HepG2 (cell line): Measurements from ENCODE around the gene SNRPD1. TPM values are rescaled to one million over a fixed set of nuclear protein-coding genes. Genes with fewer than 3 reads are reported as not detected.

Experiments used
- CENPT ChIP-seq: sonication (generic); formaldehyde crosslinking; IDR thresholded peaks from 2 replicates; pipeline ENCODE4 v1.8.0; 2022; ENCODE audit warnings: low read depth, mild to moderate bottlenecking, moderate library complexity, missing genetic modification reagents
- DNMT1 ChIP-seq: sonication (generic); formaldehyde crosslinking; IDR thresholded peaks from 2 replicates; pipeline ENCODE4 v1.5.1; 2020; ENCODE audit warnings: mild to moderate bottlenecking, missing genetic modification reagents
- GZF1 ChIP-seq: sonication (generic); formaldehyde crosslinking; IDR thresholded peaks from 2 replicates; pipeline ENCODE4 v1.5.1; 2020; ENCODE audit warnings: mild to moderate bottlenecking, missing genetic modification reagents
- HDAC1 ChIP-seq: sonication (generic); formaldehyde crosslinking; IDR thresholded peaks from 2 replicates; pipeline ENCODE4 v1.5.1; 2020; ENCODE audit warnings: mild to moderate bottlenecking, missing genetic modification reagents
- HNRNPK ChIP-seq: fragments of 200-400 bp; formaldehyde crosslinking; IDR thresholded peaks from 2 replicates; pipeline ENCODE4 v1.6.1; 2018; ENCODE audit warnings: low read length, low read depth, moderate library complexity, mild to moderate bottlenecking; ENCODE audit not compliant: poor library complexity, severe bottlenecking
- HOXA3 ChIP-seq: sonication (generic); formaldehyde crosslinking; IDR thresholded peaks from 2 replicates; pipeline ENCODE4 v1.5.0; 2020; ENCODE audit warnings: missing genetic modification reagents
- KDM4B ChIP-seq: sonication (generic); formaldehyde crosslinking; IDR thresholded peaks from 2 replicates; pipeline ENCODE4 v1.4.0; 2020; ENCODE audit warnings: missing genetic modification reagents
- KDM6A ChIP-seq: IDR thresholded peaks from 2 replicates; pipeline ENCODE4 v1.6.1; 2016; ENCODE audit warnings: low read depth
- NONO ChIP-seq, 2 experiments: fragments of 450-650 bp in 1 of 2; sonication (generic) in 1 of 2; formaldehyde crosslinking in 1 of 2; IDR thresholded peaks in 1 of 2; conservative IDR thresholded peaks in 1 of 2; 2 replicates each; pipeline versions ENCODE4 v1.6.1 to v1.8.0; 2017 to 2022; ENCODE audit warnings: mild to moderate bottlenecking in 1 of 2, missing genetic modification reagents in 1 of 2, moderate library complexity in 1 of 2
- STAG1 ChIP-seq: sonication (generic); formaldehyde crosslinking; IDR thresholded peaks from 2 replicates; pipeline ENCODE4 v1.4.0; 2020; ENCODE audit warnings: missing genetic modification reagents
- SYNCRIP ChIP-seq: fragments of 200-400 bp; formaldehyde crosslinking; IDR thresholded peaks from 2 replicates; pipeline ENCODE4 v1.6.1; 2018; ENCODE audit warnings: mild to moderate bottlenecking, low read depth, low read length; ENCODE audit not compliant: insufficient read depth
- TGIF2 ChIP-seq: IDR thresholded peaks from 2 replicates; pipeline ENCODE4 v1.6.1; 2016; ENCODE audit warnings: control low read depth, missing compliant biosample characterization
- ZMYM3 ChIP-seq: sonication (generic); formaldehyde crosslinking; IDR thresholded peaks from 2 replicates; pipeline ENCODE4 v1.5.1; 2020; ENCODE audit warnings: mild to moderate bottlenecking, missing genetic modification reagents
- ZNF10 ChIP-seq: sonication (generic); formaldehyde crosslinking; IDR thresholded peaks from 2 replicates; pipeline ENCODE4 v1.4.0; 2020; ENCODE audit warnings: mild to moderate bottlenecking, low read depth, missing genetic modification reagents, borderline replicate concordance
- ZNF12 ChIP-seq: sonication (generic); formaldehyde crosslinking; IDR thresholded peaks from 2 replicates; pipeline ENCODE4 v1.5.0; 2020; ENCODE audit warnings: missing genetic modification reagents
- ZNF207 ChIP-seq: fragments of 450-650 bp; IDR thresholded peaks from 2 replicates; pipeline ENCODE4 v1.6.1; 2016; ENCODE audit warnings: antibody characterized with exemption, borderline replicate concordance
- ZNF530 ChIP-seq: sonication (generic); formaldehyde crosslinking; IDR thresholded peaks from 2 replicates; pipeline ENCODE4 v1.5.0; 2020; ENCODE audit warnings: low read depth, mild to moderate bottlenecking, missing genetic modification reagents
- ZNF543 ChIP-seq: sonication (generic); formaldehyde crosslinking; IDR thresholded peaks from 2 replicates; pipeline ENCODE4 v1.4.0; 2020; ENCODE audit warnings: mild to moderate bottlenecking, missing genetic modification reagents
- ZNF878 ChIP-seq: sonication (generic); formaldehyde crosslinking; IDR thresholded peaks from 2 replicates; pipeline ENCODE4 v1.8.1; 2023; ENCODE audit warnings: mild to moderate bottlenecking, missing genetic modification reagents, moderate library complexity
- polyA plus RNA-seq, 8 experiments: library from polyadenylated mRNA; depleted of rRNA in 3 of 8; stranded (reverse) in 7 of 8; unstranded in 1 of 8; fragments of >200 nt; fragmentation: Illumina TruSeq in 4 of 8; extraction: Trizol in 4 of 8; gene quantifications; 2 replicates each; pipeline versions ENCODE4 v1.2.1 to v1.2.3, GENCODE V29; 2011 to 2016; ENCODE audit warnings: low read depth in 4 of 8, missing spikeins in 1 of 8, mixed read lengths in 1 of 8; ENCODE audit not compliant: insufficient read depth in 1 of 8
- total RNA-seq, 5 experiments: library from RNA; depleted of rRNA; stranded (reverse); fragments of >200 nt; fragmentation: Illumina TruSeq; extraction: Trizol; gene quantifications; 2 replicates each; pipeline ENCODE4 v1.2.3, GENCODE V29; 2016; ENCODE audit warnings: low read depth in 1 of 5
- TF ChIP-seq, protein P1 (sequence below): sonication (generic); formaldehyde crosslinking; IDR thresholded peaks from 2 replicates; pipeline ENCODE4 v1.8.1; 2023; ENCODE audit warnings: mild to moderate bottlenecking, missing genetic modification reagents
- TF ChIP-seq, protein P2 (sequence below): sonication (generic); formaldehyde crosslinking; IDR thresholded peaks from 2 replicates; pipeline ENCODE4 v1.4.0; 2020; ENCODE audit warnings: missing genetic modification reagents
- TF ChIP-seq, protein P3 (sequence below): sonication (generic); formaldehyde crosslinking; IDR thresholded peaks from 2 replicates; pipeline ENCODE4 v1.5.0; 2020; ENCODE audit warnings: missing genetic modification reagents
- TF ChIP-seq, protein P4 (sequence below): sonication (generic); formaldehyde crosslinking; conservative IDR thresholded peaks from 2 replicates; pipeline ENCODE4 v1.8.0; 2022; ENCODE audit warnings: low read depth, missing genetic modification reagents

The SNRPD1 gene
- total and polyA plus RNA-seq, 2 of the 13 experiments (the other 11 are each of a cell fraction or from before 2014, with no cell fraction given) = 22.7 to 275 TPM

DNA sequence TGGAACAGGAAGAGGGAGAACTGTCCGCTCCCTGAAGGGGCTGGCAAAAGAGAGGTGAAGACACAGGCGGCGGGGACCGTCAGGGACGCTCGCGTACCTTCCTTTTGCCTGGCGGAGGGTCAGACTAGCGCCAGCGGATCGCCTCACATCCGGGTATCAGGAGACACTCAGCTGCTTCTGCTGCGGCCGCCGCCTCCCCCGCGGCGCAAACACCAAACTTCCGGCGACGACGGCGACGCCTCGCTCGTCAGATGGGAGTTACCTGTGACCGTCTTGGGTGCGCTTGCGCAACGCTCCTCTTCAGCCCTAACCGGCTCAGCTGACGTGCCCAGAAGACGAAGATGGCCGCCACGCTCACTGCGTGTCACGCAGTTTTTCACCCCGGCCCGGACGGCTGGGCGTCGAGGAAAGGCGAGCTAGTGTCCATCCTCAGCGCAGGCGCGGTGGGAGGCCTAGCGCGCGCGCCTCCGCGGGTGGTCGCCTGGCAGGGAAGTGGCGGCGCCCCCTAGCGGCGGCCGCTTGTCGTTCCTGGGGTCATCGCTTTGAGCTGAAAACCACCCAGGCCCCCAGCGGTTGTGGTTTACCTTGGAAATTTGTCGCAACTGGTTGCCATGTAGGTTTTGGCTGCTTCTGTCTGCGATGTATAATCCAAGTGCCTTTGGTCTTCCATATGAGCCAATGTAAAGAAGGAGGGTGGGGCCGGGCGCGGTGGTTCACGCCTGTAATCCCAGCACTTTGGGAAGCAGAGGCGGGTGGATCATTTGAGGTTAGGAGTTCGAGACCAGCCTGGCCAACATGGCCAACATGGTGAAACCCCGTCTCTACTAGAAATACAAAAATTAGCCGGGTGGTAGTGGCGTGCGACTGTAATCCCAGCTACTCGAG, 11.3 kb upstream of the SNRPD1 start, which contains the start of gene ESCO1 (continued):
- TF ChIP-seq GZF1 (CRISPR knock-in tag) (peak; percentile 79), HNRNPK (no peak), KDM4B (CRISPR knock-in tag) (peak; percentile 80; the same call in 1 of the 2 replicates), HOXA3 (CRISPR knock-in tag) (peak; percentile 99), DNMT1 (CRISPR knock-in tag) (peak; percentile 87), STAG1 (CRISPR knock-in tag) (peak; percentile 68), KDM6A (CRISPR knock-in tag) (peak; percentile 21; the same call in 1 of the 2 replicates), ZNF12 (CRISPR knock-in tag) (peak; percentile 50; the same call in 1 of the 2 replicates), TGIF2 (CRISPR knock-in tag) (peak; percentile 85), NONO (IDR thresholded peaks at IDR 0.05) (no peak), NONO (CRISPR knock-in tag; conservative IDR thresholded peaks at IDR 0.05) (peak; percentile 98), ZNF878 (CRISPR knock-in tag) (peak; percentile 98), CENPT (peak; percentile 89; the same call in 1 of the 2 replicates), ZNF10 (CRISPR knock-in tag) (no peak), ZNF530 (CRISPR knock-in tag) (no peak), HDAC1 (CRISPR knock-in tag) (peak; percentile 90), ZNF543 (CRISPR knock-in tag) (peak; percentile 68; the same call in 1 of the 2 replicates), SYNCRIP (no peak), ZNF207 (no peak), ZMYM3 (peak; percentile 62; the same call in 1 of the 2 replicates)
- TF ChIP-seq, protein P1, sequence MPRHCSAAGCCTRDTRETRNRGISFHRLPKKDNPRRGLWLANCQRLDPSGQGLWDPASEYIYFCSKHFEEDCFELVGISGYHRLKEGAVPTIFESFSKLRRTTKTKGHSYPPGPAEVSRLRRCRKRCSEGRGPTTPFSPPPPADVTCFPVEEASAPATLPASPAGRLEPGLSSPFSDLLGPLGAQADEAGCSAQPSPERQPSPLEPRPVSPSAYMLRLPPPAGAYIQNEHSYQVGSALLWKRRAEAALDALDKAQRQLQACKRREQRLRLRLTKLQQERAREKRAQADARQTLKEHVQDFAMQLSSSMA (CRISPR knock-in tag) = no peak
- TF ChIP-seq, protein P2, sequence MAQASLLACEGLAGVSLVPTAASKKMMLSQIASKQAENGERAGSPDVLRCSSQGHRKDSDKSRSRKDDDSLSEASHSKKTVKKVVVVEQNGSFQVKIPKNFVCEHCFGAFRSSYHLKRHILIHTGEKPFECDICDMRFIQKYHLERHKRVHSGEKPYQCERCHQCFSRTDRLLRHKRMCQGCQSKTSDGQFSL (CRISPR knock-in tag) = no peak
- TF ChIP-seq, protein P3, sequence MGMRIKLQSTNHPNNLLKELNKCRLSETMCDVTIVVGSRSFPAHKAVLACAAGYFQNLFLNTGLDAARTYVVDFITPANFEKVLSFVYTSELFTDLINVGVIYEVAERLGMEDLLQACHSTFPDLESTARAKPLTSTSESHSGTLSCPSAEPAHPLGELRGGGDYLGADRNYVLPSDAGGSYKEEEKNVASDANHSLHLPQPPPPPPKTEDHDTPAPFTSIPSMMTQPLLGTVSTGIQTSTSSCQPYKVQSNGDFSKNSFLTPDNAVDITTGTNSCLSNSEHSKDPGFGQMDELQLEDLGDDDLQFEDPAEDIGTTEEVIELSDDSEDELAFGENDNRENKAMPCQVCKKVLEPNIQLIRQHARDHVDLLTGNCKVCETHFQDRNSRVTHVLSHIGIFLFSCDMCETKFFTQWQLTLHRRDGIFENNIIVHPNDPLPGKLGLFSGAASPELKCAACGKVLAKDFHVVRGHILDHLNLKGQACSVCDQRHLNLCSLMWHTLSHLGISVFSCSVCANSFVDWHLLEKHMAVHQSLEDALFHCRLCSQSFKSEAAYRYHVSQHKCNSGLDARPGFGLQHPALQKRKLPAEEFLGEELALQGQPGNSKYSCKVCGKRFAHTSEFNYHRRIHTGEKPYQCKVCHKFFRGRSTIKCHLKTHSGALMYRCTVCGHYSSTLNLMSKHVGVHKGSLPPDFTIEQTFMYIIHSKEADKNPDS (CRISPR knock-in tag) = no peak
- TF ChIP-seq, protein P4, sequence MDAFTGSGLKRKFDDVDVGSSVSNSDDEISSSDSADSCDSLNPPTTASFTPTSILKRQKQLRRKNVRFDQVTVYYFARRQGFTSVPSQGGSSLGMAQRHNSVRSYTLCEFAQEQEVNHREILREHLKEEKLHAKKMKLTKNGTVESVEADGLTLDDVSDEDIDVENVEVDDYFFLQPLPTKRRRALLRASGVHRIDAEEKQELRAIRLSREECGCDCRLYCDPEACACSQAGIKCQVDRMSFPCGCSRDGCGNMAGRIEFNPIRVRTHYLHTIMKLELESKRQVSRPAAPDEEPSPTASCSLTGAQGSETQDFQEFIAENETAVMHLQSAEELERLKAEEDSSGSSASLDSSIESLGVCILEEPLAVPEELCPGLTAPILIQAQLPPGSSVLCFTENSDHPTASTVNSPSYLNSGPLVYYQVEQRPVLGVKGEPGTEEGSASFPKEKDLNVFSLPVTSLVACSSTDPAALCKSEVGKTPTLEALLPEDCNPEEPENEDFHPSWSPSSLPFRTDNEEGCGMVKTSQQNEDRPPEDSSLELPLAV (CRISPR knock-in tag) = no peak; the same call in 1 of the 2 replicates
